GM18502 (cell line): ENCODE measurements around the gene NAA25.
"Not testable (repeated sequence)": the region's sequence is repeated elsewhere in the genome, so short reads cannot be mapped to it uniquely, and the experiment has no call there.

Experiments
- ATAC-seq: cut with Tn5 transposase; IDR thresholded peaks from one replicate; pipeline ENCODE4 v1.9.1; 2021; ENCODE audit warnings: mild to moderate bottlenecking; ENCODE audit not compliant: unreplicated experiment, poor library complexity

NAA25 gene

DNA sequence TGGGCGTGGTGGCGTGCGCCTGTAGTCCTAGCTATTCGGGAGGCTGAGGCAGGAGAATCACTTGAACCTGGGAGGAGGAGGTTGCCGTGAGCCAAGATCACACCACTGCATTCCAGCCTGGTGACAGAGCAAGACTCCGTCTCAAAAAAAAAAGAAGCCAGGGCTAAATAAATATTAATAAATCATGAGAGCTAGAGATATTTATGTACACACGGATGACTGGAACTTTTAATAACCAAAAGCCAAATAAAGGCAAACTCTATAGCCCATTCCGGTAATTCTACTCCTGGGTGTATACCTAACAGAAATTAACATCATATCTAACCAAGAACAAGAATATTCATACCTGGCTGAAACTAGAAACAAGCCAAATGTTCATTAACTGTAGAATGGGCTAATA is 9.1 kb upstream of the NAA25 start:
- ATAC-seq: no peak

DNA sequence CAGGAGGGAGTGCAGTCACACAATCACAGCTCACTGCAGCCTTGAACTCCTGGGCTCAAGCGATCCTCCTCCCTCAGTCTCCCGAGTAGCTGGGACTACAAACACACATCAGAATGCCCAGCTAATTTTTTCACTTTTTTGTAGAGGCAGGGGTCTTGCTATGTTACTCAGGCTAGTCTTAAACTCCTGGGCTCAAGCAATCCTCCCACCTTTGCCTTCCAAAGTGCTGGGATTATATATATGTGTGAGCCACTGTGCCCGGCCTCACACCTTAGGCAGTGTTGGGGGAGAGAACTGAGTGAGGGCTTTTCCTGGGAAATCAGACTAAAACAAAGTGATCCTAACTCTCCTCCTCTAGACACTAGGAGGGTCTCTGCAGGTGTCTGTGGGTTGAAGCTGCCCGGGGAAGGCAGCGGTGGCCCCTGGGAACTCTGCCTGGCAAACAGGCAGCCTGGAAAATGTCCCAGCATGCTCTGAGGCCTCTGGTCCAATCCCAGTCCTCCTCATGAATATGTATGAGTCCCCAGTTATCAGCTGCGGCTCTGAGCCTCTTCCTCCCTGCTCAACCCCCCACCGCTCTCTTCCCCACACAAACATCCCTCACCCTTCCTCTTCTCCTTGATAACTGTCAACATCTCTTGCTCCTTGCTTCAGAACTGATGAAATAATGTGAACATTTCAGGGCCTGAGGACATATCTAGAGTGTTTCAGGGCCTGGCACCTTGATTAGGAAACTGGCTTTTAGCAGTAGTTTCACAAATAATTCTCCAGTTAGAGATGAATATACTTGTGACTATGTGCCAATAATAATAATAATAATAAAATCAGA is 7.9 kb upstream of the NAA25 start:
- no peak for ATAC-seq

DNA sequence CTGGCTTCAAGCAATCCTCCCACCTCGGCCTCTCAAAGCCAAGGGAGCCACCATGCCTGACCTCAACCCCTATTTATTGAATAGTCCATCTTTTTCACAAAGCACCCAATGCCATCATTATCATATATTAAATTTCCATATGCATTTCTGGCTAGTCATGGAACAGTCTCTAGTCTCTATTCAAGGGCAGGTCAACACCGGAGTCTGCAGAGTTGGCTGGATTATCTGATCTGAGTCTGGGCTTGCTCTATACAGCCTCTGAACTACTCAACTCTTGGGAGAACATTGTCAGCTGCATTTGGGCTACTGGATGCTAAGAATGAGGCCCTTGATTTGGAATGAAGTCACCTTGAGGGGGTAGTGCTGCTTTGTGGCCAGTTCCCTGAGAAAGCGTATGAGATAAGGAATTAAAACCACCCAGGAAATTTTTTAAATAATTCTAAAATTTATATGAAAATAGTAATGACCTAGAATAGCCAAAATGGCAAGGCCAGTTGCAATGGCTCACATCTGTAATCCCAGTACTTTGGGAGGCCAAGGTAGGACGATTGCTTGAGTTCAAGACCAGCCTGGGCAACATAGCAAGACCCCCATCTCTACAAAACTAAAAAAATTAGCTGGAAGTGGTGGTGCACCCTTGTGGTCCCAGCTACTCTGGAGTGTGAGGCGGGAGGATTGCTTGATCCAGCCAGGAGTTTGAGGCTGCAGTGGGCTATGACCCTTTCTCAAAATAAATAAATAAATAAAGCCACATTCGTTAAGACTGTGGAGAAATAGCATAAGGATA is 6.9 kb upstream of the NAA25 start:
- ATAC-seq: no peak

DNA sequence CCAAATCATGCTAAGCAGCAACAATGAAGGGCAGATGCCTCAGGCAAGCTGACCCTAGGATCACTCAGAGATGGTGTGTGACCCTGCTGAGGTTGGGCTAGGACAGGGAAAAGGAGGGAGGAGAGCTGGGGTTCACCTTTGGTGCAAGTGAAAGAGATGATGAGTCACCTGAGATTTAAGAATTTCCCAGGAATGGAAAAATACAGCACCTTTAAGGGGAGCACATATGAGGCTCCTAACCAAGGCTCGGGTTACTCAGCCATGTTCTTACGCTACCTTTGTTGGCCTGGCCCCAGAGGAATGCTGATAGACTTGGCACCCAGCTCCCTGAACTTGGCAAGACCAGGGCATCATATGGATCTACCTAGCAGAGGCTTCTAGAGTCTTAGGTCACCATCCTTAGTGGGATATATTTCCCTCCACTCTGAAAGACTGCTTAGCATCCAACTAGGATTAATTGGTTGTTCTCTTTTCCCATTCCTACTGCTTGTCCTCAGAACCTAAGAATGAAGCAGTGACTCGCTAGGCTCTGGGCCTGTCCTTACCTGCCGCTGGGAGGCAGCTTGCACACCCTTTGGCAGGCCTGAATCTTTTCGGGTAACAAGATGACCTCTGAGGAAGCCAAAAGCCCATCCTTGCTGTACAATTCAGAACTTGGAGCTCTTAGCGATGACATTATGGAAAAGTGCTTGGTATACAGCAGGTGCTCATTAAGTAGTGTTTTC is 4.0 kb upstream of the NAA25 start:
- ATAC-seq: no peak

DNA sequence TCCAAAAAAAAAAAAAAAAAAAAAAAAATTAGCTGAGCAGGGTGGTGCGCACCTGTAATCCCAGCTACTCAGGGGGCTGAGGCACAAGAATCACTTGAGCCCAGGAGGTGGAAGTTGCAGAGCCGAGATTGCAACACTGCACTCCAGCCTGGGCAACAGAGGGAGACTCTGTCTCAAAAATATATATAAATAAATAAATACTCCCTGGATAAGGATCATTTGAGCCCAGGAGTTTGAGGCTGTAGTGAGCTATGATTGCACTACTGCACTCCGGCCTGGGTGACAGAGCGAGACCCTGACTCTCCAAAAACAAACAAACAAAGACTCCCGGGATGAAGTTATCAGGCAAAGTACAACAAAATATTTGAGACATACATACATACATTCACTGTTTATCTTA is 3.3 kb upstream of the NAA25 start:
- no peak for ATAC-seq

DNA sequence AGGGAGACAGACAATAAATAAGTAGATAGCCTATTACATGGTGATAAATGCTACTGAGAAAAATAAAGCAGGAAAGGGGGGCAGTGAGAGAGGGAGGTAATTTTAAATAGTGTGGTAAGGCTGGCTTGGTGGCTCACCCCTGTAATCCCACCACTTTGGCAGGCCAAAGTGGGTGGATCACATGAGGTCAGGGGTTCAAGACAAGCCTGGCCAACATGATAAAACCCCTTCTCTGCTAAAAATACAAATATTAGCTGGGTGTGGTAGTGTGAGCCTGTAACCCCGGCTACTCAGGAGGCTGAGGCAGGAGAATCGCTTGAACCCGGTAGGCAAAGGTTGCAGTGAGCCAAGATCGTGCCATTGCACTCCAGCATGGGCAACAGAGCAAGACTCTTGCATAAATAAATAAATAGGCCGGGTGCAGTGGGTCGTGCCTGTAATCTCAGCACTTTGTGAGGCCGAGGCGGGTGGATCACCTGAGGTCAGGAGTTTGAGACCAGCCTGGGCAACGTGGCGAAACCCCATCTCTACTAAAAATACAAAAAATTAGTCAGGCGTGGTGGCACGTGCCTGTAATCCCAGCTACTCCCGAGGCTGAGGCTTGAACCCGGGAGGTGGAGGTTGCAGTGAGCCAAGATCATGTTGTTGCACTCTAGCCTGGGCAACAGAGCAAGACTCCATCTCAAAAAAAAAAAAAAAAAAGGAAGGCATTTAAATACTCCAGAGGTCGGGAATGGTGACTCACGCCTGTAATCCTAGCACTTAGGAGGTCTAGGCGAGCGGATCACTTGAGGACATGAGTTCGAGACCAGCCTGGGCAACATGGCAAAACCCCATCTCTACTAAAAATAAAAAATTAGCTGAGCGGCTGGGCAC is 2.4 kb upstream of the NAA25 start:
- not testable (repeated sequence) for ATAC-seq

DNA sequence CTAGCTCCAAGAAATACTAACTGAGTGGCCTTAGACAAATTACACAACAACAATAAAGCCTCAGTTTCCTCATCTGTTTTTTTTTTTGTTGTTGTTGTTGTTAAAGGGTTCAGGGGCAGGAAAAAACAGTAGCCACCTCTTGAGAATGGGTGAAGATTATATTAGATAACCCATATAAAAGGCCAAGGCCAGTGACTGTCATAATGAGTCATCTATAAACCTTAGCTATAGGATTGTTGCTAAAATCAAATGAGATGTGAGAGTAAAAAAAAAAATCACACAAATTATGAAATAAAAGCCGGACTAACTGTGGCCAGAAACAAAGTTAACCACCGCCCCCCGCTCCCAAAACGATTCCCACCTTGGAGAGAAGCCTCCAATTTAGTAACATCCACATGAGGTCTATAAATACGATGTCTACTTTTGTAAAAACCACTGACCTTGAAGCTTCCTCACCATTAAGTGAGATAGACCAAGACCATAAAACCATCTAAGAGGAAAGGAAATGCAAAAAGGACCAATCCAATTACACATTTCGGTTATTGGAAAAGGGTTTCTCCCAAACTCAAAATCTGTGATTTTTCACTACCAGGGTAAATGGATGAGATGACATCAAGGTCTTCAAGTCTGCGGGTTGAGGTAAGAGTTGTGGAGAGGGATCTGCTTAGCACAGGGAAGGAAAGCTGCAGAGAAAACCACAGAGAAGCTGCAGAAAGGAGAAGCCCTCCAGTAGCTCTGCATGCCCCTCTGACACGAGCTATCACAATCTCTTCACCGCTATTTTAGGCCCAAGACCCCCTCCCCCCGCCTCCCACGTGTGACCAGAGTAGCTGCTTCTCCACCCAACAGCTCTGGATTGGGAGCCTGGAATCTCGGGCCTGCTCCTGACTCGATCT is 1.0 kb downstream of the NAA25 start:
- ATAC-seq: no peak

DNA sequence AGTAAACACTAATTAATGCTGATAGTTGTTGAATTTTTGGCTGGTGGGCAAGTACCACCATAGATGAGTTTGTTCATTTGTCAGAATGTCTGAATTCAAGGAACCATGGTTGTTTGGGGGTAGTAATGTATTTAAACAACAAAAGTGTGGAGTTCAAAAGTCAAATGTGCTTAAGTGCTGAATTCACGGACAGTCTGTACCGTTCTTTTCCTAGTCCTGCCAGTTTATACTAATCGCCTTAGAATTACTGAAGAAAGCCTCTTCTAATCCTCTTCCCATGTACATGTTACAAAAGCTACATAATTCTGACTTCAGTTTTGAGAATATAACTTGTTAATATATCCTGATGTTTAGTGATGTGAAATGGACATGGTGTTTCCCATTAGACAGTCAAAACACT is 2.7 kb downstream of the NAA25 start:
- no peak for ATAC-seq

DNA sequence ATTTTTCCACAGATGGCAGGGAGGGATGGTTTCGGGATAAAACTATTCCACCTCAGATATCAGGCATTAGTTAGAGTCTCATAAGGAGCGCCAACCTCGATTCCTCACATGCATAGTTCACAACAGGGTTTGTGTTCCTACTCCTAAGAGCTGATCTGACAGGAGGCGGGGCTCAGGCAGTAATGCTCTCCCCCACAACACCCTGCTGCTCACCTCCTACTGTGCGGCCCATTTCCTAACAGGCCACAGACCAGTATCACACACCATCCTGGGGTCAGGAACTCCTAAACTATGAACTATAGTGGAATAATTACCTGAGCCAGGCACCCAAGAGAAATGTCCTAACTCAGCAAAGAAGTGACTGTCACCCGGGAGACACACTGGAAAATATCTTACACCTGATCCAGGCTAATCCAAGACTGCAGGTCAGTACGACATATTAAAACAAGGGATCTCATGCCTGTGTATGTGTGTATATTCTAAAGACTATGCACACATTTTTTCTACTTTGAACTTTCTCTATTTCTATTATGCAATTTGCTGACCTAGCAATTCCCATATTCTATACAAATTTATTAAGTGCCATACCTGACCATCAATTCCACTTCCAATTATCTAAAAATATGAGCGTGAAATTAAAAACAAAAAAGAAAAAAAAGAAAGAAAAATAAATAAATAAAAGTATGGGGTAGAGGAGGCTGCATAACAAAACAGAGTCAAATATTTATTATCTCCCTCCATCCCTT is 4.7 kb downstream of the NAA25 start:
- ATAC-seq: no peak

DNA sequence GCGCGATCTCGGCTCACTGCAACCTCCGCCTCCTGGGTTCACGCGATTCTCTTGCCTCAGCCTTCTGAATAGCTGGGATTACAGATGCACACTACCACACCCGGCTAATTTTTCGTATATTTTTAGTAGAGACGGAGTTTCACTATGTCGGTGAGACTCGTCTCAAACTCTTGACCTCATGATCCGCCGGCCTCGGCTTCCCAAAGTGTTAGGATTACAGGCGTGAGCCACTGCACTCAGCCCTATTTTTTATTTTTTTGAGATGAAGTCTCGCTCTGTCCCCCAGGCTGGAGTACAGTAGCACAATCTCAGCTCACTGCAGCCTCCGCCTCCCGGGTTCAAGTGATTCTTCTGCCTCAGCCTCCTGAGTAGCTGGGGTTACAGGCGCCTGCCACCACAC is 5.8 kb downstream of the NAA25 start:
- ATAC-seq: not testable (repeated sequence)

DNA sequence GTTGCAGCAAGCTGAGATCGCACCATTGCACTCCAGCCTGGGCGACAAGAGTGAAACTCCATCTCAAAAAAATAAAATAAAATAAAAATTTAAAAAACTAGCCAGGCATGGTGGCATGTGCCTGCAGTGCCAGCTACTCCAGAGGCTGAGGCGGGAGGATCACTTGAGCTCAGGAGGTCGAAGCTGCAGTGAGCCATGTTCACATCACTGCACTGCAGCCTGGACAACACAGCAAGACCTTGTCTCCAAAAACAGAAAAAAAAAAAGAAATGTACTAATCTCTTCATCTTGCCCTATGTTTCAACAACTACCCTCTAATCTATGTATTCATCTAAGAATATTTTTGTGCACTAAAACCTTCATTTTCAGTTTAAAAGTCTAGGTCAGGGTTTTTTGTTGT is 6.5 kb downstream of the NAA25 start:
- ATAC-seq: no peak

DNA sequence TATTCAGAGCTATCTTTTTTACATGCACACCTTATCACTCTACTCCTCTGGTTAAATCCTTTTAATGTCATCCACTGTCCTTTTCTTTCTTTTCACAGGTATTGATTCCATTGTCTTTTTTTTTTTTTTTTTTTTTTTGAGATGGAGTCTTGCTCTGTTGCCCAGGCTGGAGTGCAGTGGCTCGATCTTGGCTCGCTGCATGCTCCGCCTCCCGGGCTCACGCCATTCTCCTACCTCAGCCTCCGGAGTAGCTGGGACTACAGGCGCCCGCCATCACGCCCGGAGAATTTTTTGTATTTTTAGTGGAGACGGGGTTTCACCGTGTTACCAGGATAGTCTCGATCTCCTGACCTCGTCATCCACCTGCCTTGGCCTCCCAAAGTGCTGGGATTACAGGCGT is 8.1 kb downstream of the NAA25 start:
- not testable (repeated sequence) for ATAC-seq

DNA sequence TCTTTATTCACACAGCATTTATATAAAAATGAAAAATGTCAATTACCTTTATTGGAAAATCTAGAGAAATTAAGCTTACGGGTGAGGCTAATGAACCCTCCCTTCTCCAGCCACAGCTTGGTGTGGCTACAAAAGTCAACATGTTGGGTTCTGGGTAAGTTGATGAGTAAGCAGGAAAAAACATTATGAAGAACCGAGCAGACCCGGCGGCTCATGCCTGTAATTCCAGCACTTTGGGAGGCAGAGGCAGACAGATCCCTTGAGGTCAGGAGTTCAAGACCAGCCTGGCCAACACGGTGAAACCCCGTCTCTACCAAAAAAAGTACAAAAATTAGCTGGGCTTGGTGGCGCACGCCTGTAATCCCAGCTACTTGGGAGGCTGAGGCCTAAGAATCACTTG is 10.9 kb downstream of the NAA25 start:
- ATAC-seq: no peak

DNA sequence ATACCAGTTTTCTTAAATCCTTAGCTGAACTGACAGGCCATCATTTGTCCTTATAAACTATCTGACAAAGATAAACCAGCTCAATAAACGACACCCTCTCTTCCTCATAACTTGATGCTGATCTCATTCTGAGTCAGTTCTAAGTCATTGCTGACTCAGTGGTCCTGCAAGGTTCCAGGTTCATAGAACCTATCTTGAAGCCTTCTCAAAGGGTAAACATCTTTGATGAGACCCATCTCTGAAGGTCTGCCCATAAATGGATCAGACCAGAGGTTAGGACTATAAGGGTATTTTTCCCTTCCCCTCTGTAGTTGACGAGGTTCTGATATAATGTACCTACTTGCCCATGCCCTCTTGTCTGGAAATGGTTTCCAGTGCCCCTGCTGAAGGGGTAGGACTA is 11.9 kb downstream of the NAA25 start:
- no peak for ATAC-seq

DNA sequence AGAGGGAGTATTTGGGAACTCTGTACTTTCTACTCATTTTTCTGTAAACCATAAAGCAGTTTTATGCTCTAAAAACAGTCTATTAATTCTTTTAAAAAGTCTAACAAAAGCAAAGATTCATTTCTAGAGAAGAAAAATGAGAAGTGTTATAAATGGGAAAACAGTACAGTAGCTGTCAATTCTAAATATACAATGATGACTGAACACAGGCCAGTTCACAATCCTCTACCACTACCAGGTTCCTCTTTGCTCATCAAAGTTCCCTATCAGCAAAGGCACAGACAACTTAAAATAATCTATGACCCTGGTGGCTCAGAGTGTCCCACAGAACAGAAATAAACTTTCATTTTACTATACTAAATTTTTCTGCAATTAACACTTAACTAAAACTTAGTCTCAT is 12.5 kb downstream of the NAA25 start:
- ATAC-seq: peak; percentile 84

DNA sequence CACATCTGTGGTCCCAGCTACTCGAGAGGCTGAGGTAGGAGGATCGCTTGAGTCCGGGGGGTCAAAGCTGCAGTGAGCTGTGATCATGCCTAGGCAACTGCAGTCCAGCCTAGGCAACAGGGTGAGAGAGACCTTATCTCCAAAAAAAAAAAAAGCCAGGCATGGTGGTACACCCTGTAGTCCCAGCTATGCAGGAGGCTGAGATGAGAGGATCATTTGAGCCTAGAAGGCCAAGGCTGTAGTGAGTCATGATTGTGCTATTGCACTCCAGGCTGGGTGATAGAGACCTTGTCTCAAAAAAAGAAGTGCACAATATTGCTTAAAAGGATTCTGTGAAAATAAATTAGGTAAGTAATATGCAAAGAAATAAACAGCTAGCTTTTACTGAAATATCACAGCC is 17.0 kb downstream of the NAA25 start:
- no peak for ATAC-seq

DNA sequence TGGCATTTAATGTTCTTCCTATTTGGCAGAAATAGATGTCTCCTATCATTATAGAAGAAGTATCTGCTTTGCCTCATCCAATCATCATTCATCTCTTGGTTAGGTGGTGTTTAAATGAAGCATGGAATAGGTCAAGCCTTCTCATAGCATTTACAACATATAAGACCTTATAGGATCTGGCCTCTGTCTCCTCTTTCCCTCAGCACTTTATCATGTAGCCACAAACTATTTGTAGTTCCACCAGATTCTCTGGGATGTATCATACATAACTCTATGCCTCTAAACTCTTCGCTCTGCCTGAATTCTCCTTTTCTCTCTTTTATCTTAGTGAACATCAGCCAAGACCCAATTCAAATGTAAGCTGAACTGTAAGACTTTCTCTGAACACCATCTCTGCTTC is 20.7 kb downstream of the NAA25 start:
- no peak for ATAC-seq

DNA sequence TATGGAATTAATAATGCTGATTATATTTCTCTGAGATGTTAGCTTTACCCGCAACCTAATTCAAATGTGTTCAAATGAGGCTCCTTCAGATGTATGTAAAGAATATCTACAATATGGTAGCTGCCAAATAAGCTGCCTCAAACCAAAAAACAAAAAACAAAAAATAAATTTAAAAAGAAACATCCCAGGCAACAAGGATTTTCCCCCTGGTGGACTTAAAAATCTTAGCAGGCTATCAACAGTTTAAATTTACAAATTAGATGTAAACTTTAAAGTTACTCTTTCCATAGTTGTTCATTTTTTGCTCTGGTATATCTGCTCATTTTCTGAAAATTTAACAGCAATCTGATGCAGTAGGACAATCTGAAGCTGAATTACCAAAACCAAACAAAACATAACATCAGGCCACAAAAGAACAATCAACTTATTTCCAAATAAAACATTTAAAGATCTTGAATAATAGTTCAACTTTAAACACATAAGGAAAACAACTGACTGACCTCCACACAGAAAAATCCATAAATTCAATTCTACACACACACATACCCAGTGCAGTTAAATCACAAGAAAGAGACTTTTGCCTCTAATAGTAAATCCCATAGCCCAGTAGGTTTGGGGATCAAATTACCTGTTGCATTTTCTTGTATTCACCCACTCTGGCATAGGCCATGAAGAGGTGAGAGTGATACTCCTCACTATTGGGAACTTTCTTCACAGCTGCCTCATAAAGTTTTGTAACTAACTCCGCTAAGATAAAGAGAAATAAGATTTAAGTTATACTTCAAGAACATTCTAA is 21.3 kb downstream of the NAA25 start:
- no peak for ATAC-seq
